ENCODE measurements around the gene ST3GAL6.

Gene ST3GAL6

DNA sequence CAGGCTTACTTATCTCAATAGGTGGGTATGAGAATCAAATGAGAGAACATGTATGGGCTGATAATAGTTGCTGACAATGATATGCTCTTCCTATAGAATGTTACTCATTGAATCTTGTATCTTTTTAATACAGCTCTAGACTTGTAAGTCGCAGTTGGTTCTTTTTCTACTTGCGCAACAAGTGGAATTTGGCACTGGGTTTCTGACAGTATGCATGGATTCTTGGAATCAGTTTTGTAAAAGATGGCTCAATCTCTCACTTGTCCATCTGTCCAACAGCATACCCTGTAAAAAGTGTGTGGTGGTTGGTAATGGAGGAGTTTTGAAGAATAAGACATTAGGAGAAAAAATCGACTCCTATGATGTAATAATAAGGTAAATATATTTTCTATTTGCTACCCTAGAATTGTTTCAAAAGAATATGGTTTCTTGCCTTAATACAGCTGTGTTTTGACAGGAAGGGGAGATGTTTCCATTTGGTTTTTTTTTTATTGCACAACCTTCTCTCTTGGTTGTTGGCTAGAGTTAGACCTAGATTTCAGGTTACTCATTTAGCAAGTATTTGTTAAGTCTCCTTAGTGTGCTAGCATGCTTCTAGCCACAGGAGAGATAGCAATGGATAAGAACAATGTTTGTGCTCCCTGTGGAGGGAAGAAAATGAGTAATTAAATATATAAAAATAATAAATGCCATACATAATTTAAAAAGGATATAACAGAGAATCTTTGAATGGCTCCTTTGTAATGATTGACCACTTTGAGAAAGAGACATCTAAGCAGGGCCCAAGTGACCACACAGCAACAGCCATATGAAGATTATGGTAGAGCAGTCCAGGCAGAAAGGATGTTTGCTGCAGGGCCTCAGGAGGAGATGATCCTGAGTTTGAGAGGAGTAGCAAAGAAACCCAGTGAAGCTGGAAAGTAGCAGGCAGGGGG is 21.8 kb downstream of the ST3GAL6 start:
- Histone ChIP-seq H3K27ac (ENCODE audit: extremely low read depth, low read depth, low read length) (no peak overlapping the region), H3K4me1 (ENCODE audit: control insufficient read depth, insufficient read depth, low read length) (no peaks in the 10 kb centered on the region), H3K9me3 (ENCODE audit: control insufficient read depth, insufficient read depth, low read depth, low read length) (no peaks in the 10 kb centered on the region), H3K36me3 (ENCODE audit: control insufficient read depth in 2 of 2, insufficient read depth in 1 of 2, low read length in 2 of 2) (peaks cover 0 to 26% of the 10 kb centered on the region in 2 experiments; a peak in 1 of 3 replicates), H3K4me3 (ENCODE audit: low read depth, low read length) (no peak overlapping the region)
- ChIA-PET POLR2A (interaction anchor here (0.6 kb wide), 1 partner anchor 45 kb away, joined by 5 read pairs; no protein-coding TSS in a partner anchor), CTCF (no interaction called here)
- no peak for TF ChIP-seq MYNN (tag by site-specific recombination; IDR thresholded peaks at IDR 0.05; ENCODE audit: borderline replicate concordance)
- TF ChIP-seq ZNF433 (tag by site-specific recombination; IDR thresholded peaks at IDR 0.05; ENCODE audit: low read depth) = no peak
- TF ChIP-seq, protein P1, sequence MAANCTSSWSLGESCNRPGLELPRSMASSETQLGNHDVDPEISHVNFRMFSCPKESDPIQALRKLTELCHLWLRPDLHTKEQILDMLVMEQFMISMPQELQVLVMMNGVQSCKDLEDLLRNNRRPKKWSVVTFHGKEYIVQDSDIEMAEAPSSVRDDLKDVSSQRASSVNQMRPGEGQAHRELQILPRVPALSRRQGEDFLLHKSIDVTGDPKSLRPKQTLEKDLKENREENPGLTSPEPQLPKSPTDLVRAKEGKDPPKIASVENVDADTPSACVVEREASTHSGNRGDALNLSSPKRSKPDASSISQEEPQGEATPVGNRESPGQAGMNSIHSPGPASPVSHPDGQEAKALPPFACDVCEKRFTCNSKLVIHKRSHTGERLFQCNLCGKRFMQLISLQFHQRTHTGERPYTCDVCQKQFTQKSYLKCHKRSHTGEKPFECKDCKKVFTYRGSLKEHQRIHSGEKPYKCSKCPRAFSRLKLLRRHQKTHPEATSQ (tag by site-specific recombination; IDR thresholded peaks at IDR 0.05) = no peak
- no peak for TF ChIP-seq ZNF701 (tag by site-specific recombination; IDR thresholded peaks at IDR 0.05)
- TF ChIP-seq ZNF223 (tag by site-specific recombination; IDR thresholded peaks at IDR 0.05) = no peak
- no peak for TF ChIP-seq ZNF658 (tag by site-specific recombination; IDR thresholded peaks at IDR 0.05)

DNA sequence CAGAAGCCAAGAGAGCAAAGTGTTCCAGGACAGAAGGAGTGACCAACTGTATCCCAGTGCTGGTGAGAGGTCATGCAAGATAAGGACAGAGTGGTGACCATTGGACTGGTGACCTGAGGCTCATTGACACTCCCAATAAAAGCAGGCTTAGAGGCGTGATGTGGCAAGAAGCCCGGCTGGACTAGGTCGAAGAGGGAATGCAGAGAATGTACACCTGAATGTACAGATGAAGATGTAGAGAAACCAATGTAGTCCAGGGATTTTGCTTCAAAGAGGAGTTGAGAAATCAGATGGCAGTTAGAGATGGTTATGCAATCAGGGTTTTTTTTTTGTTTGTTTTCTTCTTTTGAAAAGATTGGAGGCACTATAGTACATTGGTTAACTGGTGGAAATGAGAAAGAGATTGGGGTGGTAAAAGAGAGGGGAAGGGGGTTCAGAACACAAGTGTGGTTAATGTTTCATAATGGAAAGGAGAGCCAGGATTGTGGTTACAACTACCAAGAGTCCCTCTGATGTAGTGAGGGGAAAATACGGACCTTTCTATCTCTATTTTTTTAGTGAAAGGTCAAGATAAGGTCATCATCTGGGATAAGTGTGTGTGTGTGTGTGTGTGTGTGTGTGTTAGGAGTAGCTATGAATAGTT is 23.3 kb downstream of the ST3GAL6 start:
- Histone ChIP-seq H3K36me3 (ENCODE audit: control insufficient read depth in 2 of 2, insufficient read depth in 1 of 2, low read length in 2 of 2) (peaks cover 0 to 19% of the 10 kb centered on the region in 2 experiments; a peak in 1 of 3 replicates), H3K4me1 (ENCODE audit: control insufficient read depth, insufficient read depth, low read length) (no peaks in the 10 kb centered on the region), H3K4me3 (ENCODE audit: low read depth, low read length) (no peak overlapping the region), H3K9me3 (ENCODE audit: control insufficient read depth, insufficient read depth, low read depth, low read length) (no peaks in the 10 kb centered on the region), H3K27ac (ENCODE audit: extremely low read depth, low read depth, low read length) (no peak overlapping the region)
- POLR2A ChIA-PET = no interaction called here
- CTCF ChIA-PET = interaction anchor here (0.6 to 1.2 kb wide), 2 partner anchors 9 to 70 kb away, joined by 3 to 5 read pairs; no protein-coding TSS in a partner anchor
- TF ChIP-seq ZNF121 (tag by site-specific recombination; IDR thresholded peaks at IDR 0.05) (no peak), ZSCAN23 (tag by site-specific recombination; IDR thresholded peaks at IDR 0.05) (no peak), ZNF624 (tag by site-specific recombination; IDR thresholded peaks at IDR 0.05) (no peak), ZNF701 (tag by site-specific recombination; IDR thresholded peaks at IDR 0.05) (no peak), ZNF785 (tag by site-specific recombination; IDR thresholded peaks at IDR 0.05) (no peak)

DNA sequence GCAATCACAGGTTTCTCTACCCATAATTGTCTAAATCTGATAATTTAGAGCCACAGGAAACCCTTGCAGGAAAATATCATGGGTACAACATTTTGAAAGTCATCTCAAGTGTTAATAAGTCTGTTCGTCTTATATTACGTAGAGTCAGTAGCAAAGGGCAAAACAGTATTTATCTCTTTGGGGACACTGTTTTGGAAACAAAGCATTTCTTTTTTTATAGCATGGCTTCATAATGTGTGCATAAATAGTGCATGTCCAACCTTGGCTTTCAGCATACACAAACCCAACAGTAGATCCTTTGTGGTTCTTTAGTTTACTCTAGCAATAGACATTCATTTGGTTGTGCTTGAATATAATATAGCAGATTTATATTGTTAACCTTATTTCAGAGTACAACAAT is 24.0 kb downstream of the ST3GAL6 start:
- no peaks in the 10 kb centered on the region for H3K9me3 ChIP-seq (ENCODE audit: control insufficient read depth, insufficient read depth, low read depth, low read length)
- no peak for TF ChIP-seq ZNF664 (tag by site-specific recombination; IDR thresholded peaks at IDR 0.05)
- no peak for TF ChIP-seq ZNF621 (tag by site-specific recombination; IDR thresholded peaks at IDR 0.05)
- TF ChIP-seq, protein P2, sequence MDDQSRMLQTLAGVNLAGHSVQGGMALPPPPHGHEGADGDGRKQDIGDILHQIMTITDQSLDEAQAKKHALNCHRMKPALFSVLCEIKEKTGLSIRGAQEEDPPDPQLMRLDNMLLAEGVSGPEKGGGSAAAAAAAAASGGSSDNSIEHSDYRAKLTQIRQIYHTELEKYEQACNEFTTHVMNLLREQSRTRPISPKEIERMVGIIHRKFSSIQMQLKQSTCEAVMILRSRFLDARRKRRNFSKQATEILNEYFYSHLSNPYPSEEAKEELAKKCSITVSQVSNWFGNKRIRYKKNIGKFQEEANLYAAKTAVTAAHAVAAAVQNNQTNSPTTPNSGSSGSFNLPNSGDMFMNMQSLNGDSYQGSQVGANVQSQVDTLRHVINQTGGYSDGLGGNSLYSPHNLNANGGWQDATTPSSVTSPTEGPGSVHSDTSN (CRISPR knock-in tag; IDR thresholded peaks at IDR 0.05) = no peak
- TF ChIP-seq ZNF157 (tag by site-specific recombination; IDR thresholded peaks at IDR 0.05) = no peak
- no peak for TF ChIP-seq ZNF23 (tag by site-specific recombination; IDR thresholded peaks at IDR 0.05; ENCODE audit: borderline replicate concordance)
- no peak for TF ChIP-seq EGR2 (tag by site-specific recombination; IDR thresholded peaks at IDR 0.05; ENCODE audit: low read depth)
- no peak for TF ChIP-seq ZNF132 (tag by site-specific recombination; IDR thresholded peaks at IDR 0.05; ENCODE audit: borderline replicate concordance)
- no peak for TF ChIP-seq ZNF747 (tag by site-specific recombination; IDR thresholded peaks at IDR 0.05)
- TF ChIP-seq ZNF266 (tag by site-specific recombination; IDR thresholded peaks at IDR 0.05; ENCODE audit: low read depth) = no peak
- no peak for TF ChIP-seq ZNF658 (tag by site-specific recombination; IDR thresholded peaks at IDR 0.05)
- TF ChIP-seq ZSCAN23 (tag by site-specific recombination; IDR thresholded peaks at IDR 0.05) = no peak
- H3K4me3 ChIP-seq (ENCODE audit: low read depth, low read length) = no peak overlapping the region
- CTCF ChIA-PET = interaction anchor here (0.6 to 1.2 kb wide), 2 partner anchors 10 to 71 kb away, joined by 3 to 5 read pairs; no protein-coding TSS in a partner anchor
- POLR2A ChIA-PET = no interaction called here
- peaks cover 0 to 23% of the 10 kb centered on the region in 2 experiments; a peak in 1 of 3 replicates for H3K36me3 ChIP-seq (ENCODE audit: control insufficient read depth in 2 of 2, insufficient read depth in 1 of 2, low read length in 2 of 2)
- H3K4me1 ChIP-seq (ENCODE audit: control insufficient read depth, insufficient read depth, low read length) = no peaks in the 10 kb centered on the region
- H3K27ac ChIP-seq (ENCODE audit: extremely low read depth, low read depth, low read length) = no peak overlapping the region

Measured in HEK293 (cell line).